HCT116 (cell line): Measurements from ENCODE around the gene LHX5.

Experiments
- CEBPB ChIP-seq: IDR thresholded peaks from 2 replicates; pipeline ENCODE4 v1.6.1; 2012; ENCODE audit warnings: low read depth
- CTCF ChIP-seq, 3 experiments: fragments of 200-600 bp in 1 of 3; sonication (generic) in 1 of 3; IDR thresholded peaks in 2 of 3; conservative IDR thresholded peaks in 1 of 3; 2 replicates each; pipeline ENCODE4 v1.5.1; 2012 to 2017; ENCODE audit warnings: low read depth in 2 of 3, low read length in 2 of 3, antibody characterized with exemption in 1 of 3, borderline replicate concordance in 1 of 3, control low read depth in 1 of 3, mild to moderate bottlenecking in 1 of 3, mixed read lengths in 1 of 3, mixed run types in 1 of 3, moderate library complexity in 1 of 3; ENCODE audit not compliant: insufficient read depth in 1 of 3
- EGR1 ChIP-seq: IDR thresholded peaks from 2 replicates; pipeline ENCODE4 v1.6.1; 2012; ENCODE audit warnings: low read depth
- EZH2 ChIP-seq: fragments of 200-600 bp; sonication (generic); IDR thresholded peaks from 2 replicates; pipeline ENCODE4 v1.6.1; 2017; ENCODE audit warnings: antibody characterized with exemption, mixed run types
- POLR2A ChIP-seq: IDR thresholded peaks from 2 replicates; pipeline ENCODE4 v1.7.0; 2011; ENCODE audit warnings: borderline replicate concordance; ENCODE audit not compliant: insufficient read depth, insufficient read length; ENCODE audit errors: extremely low read depth
- POLR2AphosphoS5 ChIP-seq: IDR thresholded peaks from 2 replicates; pipeline ENCODE4 v1.6.1; 2011; ENCODE audit warnings: mild to moderate bottlenecking, low read depth, low read length, moderate library complexity
- YY1 ChIP-seq: IDR thresholded peaks from 2 replicates; pipeline ENCODE4 v1.6.1; 2011; ENCODE audit warnings: low read length, low read depth, moderate library complexity, mild to moderate bottlenecking; ENCODE audit not compliant: insufficient replicate concordance; ENCODE audit errors: extremely low read depth

- no peak for TF ChIP-seq POLR2A
- no peak for TF ChIP-seq CTCF (IDR thresholded peaks at IDR 0.05 in 2 of 3, conservative IDR thresholded peaks at IDR 0.05 in 1 of 3; ENCODE audit: borderline replicate concordance in 1 of 3, insufficient read depth in 1 of 3, low read depth in 2 of 3, low read length in 2 of 3)
- TF ChIP-seq EGR1 = no peak
- TF ChIP-seq EZH2 = no peak
- TF ChIP-seq CEBPB = no peak
- no peak for TF ChIP-seq YY1
- TF ChIP-seq POLR2AphosphoS5 = no peak
These were observed 47.2 kb downstream of the LHX5 start for GRCh38 chr12:113424456-113424855.
